Measurements from ENCODE around the gene MAPK13. TPM values are rescaled to one million over a fixed set of nuclear protein-coding genes. Genes with fewer than 3 reads are reported as not detected.

The MAPK13 gene
- total RNA-seq, 3 donors from 2014 or later: 2.6 to 45.2 (median 30.2) TPM

GRCh38 chr6:36170704-36171103 lies 40.4 kb downstream of the MAPK13 start:
- H3K36me3 ChIP-seq: no peaks in the 10 kb centered on the region
- intact Hi-C loops (cut with DNase I; ENCODE audit: low total_unique reads): no loop called here
- no peak overlapping the region for H3K27ac ChIP-seq
- no peaks in the 10 kb centered on the region for H3K27me3 ChIP-seq
- no peak overlapping the region for H3K4me3 ChIP-seq
- H3K9me3 ChIP-seq: no peaks in the 10 kb centered on the region
- TF ChIP-seq CTCF (IDR thresholded peaks at IDR 0.05) (no peak), POLR2AphosphoS5 (IDR thresholded peaks at IDR 0.05) (no peak), POLR2A (IDR thresholded peaks at IDR 0.05) (no peak)
- DNase-seq (ENCODE audit: low spot score in 2 of 2): no peak
- H3K4me1 ChIP-seq: no peaks in the 10 kb centered on the region

- Histone ChIP-seq H3K9me3 (no peaks in the 10 kb centered on the region), H3K4me1 (no peaks in the 10 kb centered on the region), H3K27me3 (no peaks in the 10 kb centered on the region), H3K36me3 (no peaks in the 10 kb centered on the region), H3K27ac (no peak overlapping the region), H3K4me3 (no peak overlapping the region)
- intact Hi-C loops (cut with DNase I; ENCODE audit: low total_unique reads): no loop called here
- no peak for DNase-seq (ENCODE audit: low spot score in 2 of 2)
- TF ChIP-seq POLR2A (IDR thresholded peaks at IDR 0.05): no peak
- TF ChIP-seq CTCF (IDR thresholded peaks at IDR 0.05): no peak
- TF ChIP-seq POLR2AphosphoS5 (IDR thresholded peaks at IDR 0.05): no peak
Measured at GRCh38 chr6:36171573-36171972, 41.3 kb downstream of the MAPK13 start.

GRCh38 chr6:36177166-36177565 lies 46.9 kb downstream of the MAPK13 start:
- Histone ChIP-seq H3K9me3 (no peaks in the 10 kb centered on the region), H3K4me1 (no peaks in the 10 kb centered on the region), H3K36me3 (no peaks in the 10 kb centered on the region), H3K27me3 (no peaks in the 10 kb centered on the region), H3K4me3 (no peak overlapping the region), H3K27ac (no peak overlapping the region)
- DNase-seq (ENCODE audit: low spot score in 2 of 2): no peak
- TF ChIP-seq POLR2AphosphoS5 (IDR thresholded peaks at IDR 0.05) (no peak), CTCF (IDR thresholded peaks at IDR 0.05) (no peak), POLR2A (IDR thresholded peaks at IDR 0.05) (no peak)
- intact Hi-C loops (cut with DNase I; ENCODE audit: low total_unique reads): no loop called here

GRCh38 chr6:36178544-36178943 lies 48.2 kb downstream of the MAPK13 start:
- intact Hi-C loops (cut with DNase I; ENCODE audit: low total_unique reads): no loop called here
- H3K27me3 ChIP-seq: no peaks in the 10 kb centered on the region
- TF ChIP-seq CTCF (IDR thresholded peaks at IDR 0.05) (no peak), POLR2A (IDR thresholded peaks at IDR 0.05) (no peak), POLR2AphosphoS5 (IDR thresholded peaks at IDR 0.05) (no peak)

GRCh38 chr6:36180126-36180525 lies 49.8 kb downstream of the MAPK13 start:
- Histone ChIP-seq H3K36me3 (no peaks in the 10 kb centered on the region), H3K4me3 (no peak overlapping the region), H3K27me3 (no peaks in the 10 kb centered on the region), H3K27ac (no peak overlapping the region), H3K9me3 (no peaks in the 10 kb centered on the region), H3K4me1 (no peaks in the 10 kb centered on the region)
- no peak for DNase-seq (ENCODE audit: low spot score in 2 of 2)
- intact Hi-C loops (cut with DNase I; ENCODE audit: low total_unique reads): no loop called here
- TF ChIP-seq CTCF (IDR thresholded peaks at IDR 0.05) (no peak), POLR2AphosphoS5 (IDR thresholded peaks at IDR 0.05) (no peak), POLR2A (IDR thresholded peaks at IDR 0.05) (no peak)

More at GRCh38 chr6:36178544-36178943, 48.2 kb downstream of the MAPK13 start:
- Histone ChIP-seq H3K9me3 (no peaks in the 10 kb centered on the region), H3K4me1 (no peaks in the 10 kb centered on the region), H3K4me3 (no peak overlapping the region), H3K27ac (no peak overlapping the region), H3K36me3 (no peaks in the 10 kb centered on the region)
- no peak for DNase-seq (ENCODE audit: low spot score in 2 of 2)

Measured in breast epithelium (tissue), 4 donors.